ENCODE data around the gene YWHAG. TPM values are rescaled to one million over a fixed set of nuclear protein-coding genes. Genes with fewer than 3 reads are reported as not detected.
A peak's percentile ranks its signal among the peaks of the same experiment; 100 is the strongest.

YWHAG gene
- total RNA-seq, 4 donors from 2014 or later = 40.5 to 74.3 (median 53.6) TPM

GRCh38 chr7:76359978-76360638 is 1.3 kb upstream of the YWHAG start:
- Histone ChIP-seq H3K9me3 (no peaks in the 10 kb centered on the region), H3K27me3 (no peaks in the 10 kb centered on the region), H3K36me3 (no peaks in the 10 kb centered on the region), H3K27ac (peak overlapping the region; percentile 92 to 98 (median 96)), H3K4me1 (peaks cover 0 to 37% (median 2%) of the 10 kb centered on the region in 4 donors), H3K4me3 (peak overlapping the region in 1 of 4 donors; percentile 99)
- no peak for DNase-seq
- TF ChIP-seq CTCF (IDR thresholded peaks at IDR 0.05) = no peak
- TF ChIP-seq POLR2A (IDR thresholded peaks at IDR 0.05) = no peak

GRCh38 chr7:76359111-76359977 is 553 bp upstream of the YWHAG start:
- DNase-seq = peak; percentile 97 to 98 (median 97)
- H3K4me1 ChIP-seq = peaks cover 0 to 32% (median 2%) of the 10 kb centered on the region in 4 donors
- peak; percentile 16 to 44 for TF ChIP-seq POLR2A (IDR thresholded peaks at IDR 0.05)
- peak; percentile 71 to 94 (median 90) for TF ChIP-seq CTCF (IDR thresholded peaks at IDR 0.05)

GRCh38 chr7:76358011-76358480 is 745 bp downstream of the YWHAG start:
- peak; percentile 77 to 86 (median 83) for DNase-seq
- TF ChIP-seq POLR2A (IDR thresholded peaks at IDR 0.05) = no peak
- no peak for TF ChIP-seq CTCF (IDR thresholded peaks at IDR 0.05)

More at GRCh38 chr7:76359111-76359977, 553 bp upstream of the YWHAG start:
- Histone ChIP-seq H3K27me3 (no peaks in the 10 kb centered on the region), H3K4me3 (peak overlapping the region; percentile 60 to 99 (median 74)), H3K9me3 (no peaks in the 10 kb centered on the region), H3K27ac (peak overlapping the region; percentile 92 to 98 (median 96)), H3K36me3 (no peaks in the 10 kb centered on the region)

GRCh38 chr7:76357475-76358010 is 1.2 kb downstream of the YWHAG start:
- no peak for DNase-seq

More at GRCh38 chr7:76358011-76358480, 745 bp downstream of the YWHAG start:
- H3K27me3 ChIP-seq = no peaks in the 10 kb centered on the region
- H3K36me3 ChIP-seq = no peaks in the 10 kb centered on the region
- H3K9me3 ChIP-seq = no peaks in the 10 kb centered on the region
- H3K4me3 ChIP-seq = peak overlapping the region; percentile 60 to 99 (median 74)
- peak overlapping the region; percentile 92 to 98 (median 96) for H3K27ac ChIP-seq
- peaks cover 0 to 31% (median 2%) of the 10 kb centered on the region in 4 donors for H3K4me1 ChIP-seq

More at GRCh38 chr7:76357475-76358010, 1.2 kb downstream of the YWHAG start:
- no peaks in the 10 kb centered on the region for H3K9me3 ChIP-seq
- no peaks in the 10 kb centered on the region for H3K27me3 ChIP-seq
- H3K36me3 ChIP-seq = no peaks in the 10 kb centered on the region
- H3K4me1 ChIP-seq = peaks cover 0 to 35% (median 2%) of the 10 kb centered on the region in 4 donors
- no peak for TF ChIP-seq CTCF (IDR thresholded peaks at IDR 0.05)
- TF ChIP-seq POLR2A (IDR thresholded peaks at IDR 0.05) = no peak
- peak overlapping the region; percentile 92 to 98 (median 96) for H3K27ac ChIP-seq
- peak overlapping the region; percentile 60 to 99 (median 74) for H3K4me3 ChIP-seq

All from Peyer's patch (tissue), 4 donors.